Spleen (tissue), 7 donors: ENCODE data around the gene PWWP3B.

Experiments
- POLR2A ChIP-seq, 3 donors: fragments of 450-650 bp; IDR thresholded peaks; one replicate each; pipeline ENCODE4 v1.5.1; 2017; ENCODE audit warnings: antibody characterized with exemption in 3 of 3, mild to moderate bottlenecking in 1 of 3
- TF ChIP-seq, protein P1 (sequence below), 11 experiments: fragments of 200-600 bp in 7 of 11; fragments of 450-650 bp in 4 of 11; sonication (generic) in 4 of 11; IDR thresholded peaks in 8 of 11; conservative IDR thresholded peaks in 3 of 11; 1 replicate in 7 of 11; 2 replicates in 4 of 11; pipeline versions ENCODE4 v1.4.0 to v1.8.0; 2016 to 2021; ENCODE audit warnings: antibody characterized with exemption in 11 of 11, inconsistent platforms in 4 of 11, mild to moderate bottlenecking in 1 of 11
- donor health status: DM: no; HTN: no; CAD: no; lungs with moderate emphysema.
- donor health status: DM: no; HTN: no; CAD: no.
- donor health status: DM: no; HTN: no; CAD: no.

- TF ChIP-seq, protein P1, sequence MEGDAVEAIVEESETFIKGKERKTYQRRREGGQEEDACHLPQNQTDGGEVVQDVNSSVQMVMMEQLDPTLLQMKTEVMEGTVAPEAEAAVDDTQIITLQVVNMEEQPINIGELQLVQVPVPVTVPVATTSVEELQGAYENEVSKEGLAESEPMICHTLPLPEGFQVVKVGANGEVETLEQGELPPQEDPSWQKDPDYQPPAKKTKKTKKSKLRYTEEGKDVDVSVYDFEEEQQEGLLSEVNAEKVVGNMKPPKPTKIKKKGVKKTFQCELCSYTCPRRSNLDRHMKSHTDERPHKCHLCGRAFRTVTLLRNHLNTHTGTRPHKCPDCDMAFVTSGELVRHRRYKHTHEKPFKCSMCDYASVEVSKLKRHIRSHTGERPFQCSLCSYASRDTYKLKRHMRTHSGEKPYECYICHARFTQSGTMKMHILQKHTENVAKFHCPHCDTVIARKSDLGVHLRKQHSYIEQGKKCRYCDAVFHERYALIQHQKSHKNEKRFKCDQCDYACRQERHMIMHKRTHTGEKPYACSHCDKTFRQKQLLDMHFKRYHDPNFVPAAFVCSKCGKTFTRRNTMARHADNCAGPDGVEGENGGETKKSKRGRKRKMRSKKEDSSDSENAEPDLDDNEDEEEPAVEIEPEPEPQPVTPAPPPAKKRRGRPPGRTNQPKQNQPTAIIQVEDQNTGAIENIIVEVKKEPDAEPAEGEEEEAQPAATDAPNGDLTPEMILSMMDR (IDR thresholded peaks at IDR 0.05 in 8 of 11, conservative IDR thresholded peaks at IDR 0.05 in 3 of 11): no peak
- no peak for TF ChIP-seq POLR2A (IDR thresholded peaks at IDR 0.05)
Observed at GRCh38 chrX:106203315-106203714, 35.2 kb downstream of the PWWP3B start.
